Skin epidermis (tissue), 12 donors: ENCODE data around the gene AOAH.
"Not testable (repeated sequence)": the region's sequence is repeated elsewhere in the genome, so short reads cannot be mapped to it uniquely, and the experiment has no call there.

ENCODE experiments used
- H3K27ac ChIP-seq, 21 experiments: fragments of 200-600 bp; sonication (generic) in 11 of 21; one replicate each; pipeline ENCODE4 v1.5.0; 2020; ENCODE audit warnings: mild to moderate bottlenecking in 3 of 21, inconsistent platforms in 2 of 21, moderate library complexity in 2 of 21
- H3K4me3 ChIP-seq, 7 experiments: fragments of 200-600 bp; sonication (generic) in 2 of 7; one replicate each; pipeline ENCODE4 v1.5.0; 2020; ENCODE audit warnings: inconsistent platforms in 2 of 7, mild to moderate bottlenecking in 2 of 7, moderate library complexity in 1 of 7

Gene AOAH

DNA sequence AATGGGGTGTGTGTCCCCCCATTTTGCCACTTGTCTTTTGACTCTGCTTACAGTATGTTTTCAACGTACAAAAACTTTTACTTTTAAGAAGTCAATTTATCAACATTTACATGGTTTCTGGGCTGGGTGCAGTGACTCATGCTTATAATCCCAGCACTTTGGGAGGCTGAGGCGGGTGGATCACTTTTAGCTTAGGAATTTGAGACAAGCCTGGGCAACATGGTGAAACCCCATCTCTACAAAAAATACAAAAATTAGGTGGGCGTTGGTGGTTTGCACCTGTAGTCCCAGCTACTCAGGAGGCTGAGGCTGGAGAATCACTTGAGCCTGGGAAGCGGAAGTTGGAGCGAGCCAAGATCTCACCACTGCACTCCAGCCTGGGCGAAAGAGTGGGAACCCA lies 227.1 kb downstream of the AOAH start:
- H3K27ac ChIP-seq = peak overlapping the region in 1 of 21 experiments; percentile 60
- H3K4me3 ChIP-seq = not testable (repeated sequence)

DNA sequence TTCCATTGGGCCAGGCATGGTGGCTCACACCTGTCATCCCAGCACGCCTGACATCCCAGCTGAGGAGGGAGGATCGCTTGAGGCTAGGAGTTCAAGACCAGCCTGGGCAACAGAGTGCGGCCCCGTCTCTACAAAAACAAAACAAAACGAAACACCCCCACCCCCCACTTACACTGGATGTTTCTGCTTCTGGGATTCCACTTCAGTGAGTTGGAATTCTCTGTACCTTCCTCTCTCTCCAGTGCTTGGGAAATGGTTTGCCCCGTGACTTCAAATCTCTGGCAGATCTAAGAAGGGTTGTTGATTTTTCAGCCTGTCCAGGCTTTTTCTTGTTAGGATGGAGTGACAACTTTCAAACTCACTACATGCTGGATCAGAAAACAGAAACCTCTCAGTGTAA lies 227.7 kb downstream of the AOAH start:
- Histone ChIP-seq H3K4me3 (no peak overlapping the region), H3K27ac (peak overlapping the region in 1 of 21 experiments; percentile 60)

DNA sequence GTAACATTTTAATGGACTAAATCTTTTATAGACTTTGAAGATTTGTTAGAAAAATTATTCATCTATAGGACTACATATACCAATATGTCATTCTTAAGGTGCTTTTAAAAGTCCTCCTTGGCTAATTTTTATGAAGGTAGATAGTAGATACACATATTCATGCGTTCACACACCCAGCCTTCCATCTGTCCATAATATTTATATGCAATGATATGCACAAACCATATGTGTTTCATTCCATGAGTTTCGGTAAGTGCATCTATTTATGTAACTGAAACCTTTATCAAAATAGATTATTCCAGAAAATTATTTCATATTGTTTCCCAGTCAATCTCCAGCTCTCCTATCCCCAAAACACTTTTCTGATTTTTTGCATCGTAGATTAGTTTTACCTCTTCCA lies 233.0 kb downstream of the AOAH start:
- no peak overlapping the region for H3K4me3 ChIP-seq
- no peak overlapping the region for H3K27ac ChIP-seq

DNA sequence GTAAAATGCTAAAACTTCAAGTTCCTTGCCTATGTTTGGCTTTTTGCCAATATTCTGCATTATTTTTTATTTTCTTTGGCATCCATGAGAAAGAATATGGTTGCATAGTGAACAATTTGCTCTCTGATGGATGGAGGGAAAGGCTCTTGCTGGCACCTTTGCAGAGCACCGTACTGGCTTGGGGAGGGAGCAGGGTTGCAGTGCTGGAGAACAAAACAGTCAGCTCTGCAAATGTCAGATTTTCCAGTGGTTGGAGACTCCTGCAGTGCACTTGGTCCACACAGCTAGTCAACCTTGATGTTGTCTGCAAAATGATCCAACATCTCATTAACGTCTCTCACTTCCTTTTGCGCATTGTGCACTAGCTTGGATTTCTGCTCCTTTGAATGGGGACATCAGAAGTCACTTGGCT lies 233.9 kb downstream of the AOAH start:
- no peak overlapping the region for H3K4me3 ChIP-seq
- no peak overlapping the region for H3K27ac ChIP-seq

DNA sequence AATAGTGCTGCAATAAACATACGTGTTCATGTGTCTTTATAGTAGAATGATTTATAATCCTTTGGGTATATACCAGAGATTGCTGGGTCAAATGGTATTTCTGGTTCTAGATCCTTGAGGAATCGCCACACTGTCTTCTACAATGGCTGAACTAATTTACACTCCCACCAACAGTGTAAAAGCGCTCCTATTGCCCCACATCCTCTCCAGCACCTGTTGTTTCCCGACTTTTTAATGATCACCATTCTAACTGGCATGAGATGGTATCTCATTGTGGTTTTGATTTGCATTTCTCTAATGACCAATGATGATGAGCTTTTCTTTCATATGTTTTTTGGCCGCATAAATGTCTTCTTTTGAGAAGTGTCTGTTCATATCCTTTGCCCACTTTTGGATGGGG lies 235.6 kb downstream of the AOAH start:
- H3K4me3 ChIP-seq, H3K27ac ChIP-seq: not testable (repeated sequence)

DNA sequence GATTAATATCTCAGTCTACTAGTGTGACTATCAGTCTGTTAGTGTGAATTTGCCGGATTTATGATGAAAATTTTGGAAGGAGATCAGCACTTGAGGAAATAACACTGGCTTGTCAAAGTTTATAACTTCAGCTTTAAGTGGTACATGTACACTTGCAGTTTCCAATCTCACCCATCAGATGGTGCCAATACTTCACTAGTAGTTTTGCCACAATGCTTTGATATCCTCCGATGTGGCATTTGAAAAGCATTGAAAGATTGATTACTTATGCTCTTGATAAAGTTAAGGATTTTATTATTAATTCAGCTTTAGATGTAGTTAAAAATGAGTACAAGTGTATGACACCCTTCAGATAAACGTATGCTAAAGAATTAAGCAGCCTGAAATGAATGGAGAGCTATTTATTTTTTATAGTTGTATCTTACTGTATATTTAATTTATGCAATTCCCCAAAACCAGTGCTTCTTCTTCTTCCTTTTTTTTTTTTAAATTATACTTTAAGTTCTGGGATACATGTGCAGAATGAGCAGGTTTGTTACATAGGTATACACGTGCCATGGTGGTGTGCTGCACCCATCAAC lies 236.4 kb downstream of the AOAH start:
- Histone ChIP-seq H3K27ac (no peak overlapping the region), H3K4me3 (no peak overlapping the region)

DNA sequence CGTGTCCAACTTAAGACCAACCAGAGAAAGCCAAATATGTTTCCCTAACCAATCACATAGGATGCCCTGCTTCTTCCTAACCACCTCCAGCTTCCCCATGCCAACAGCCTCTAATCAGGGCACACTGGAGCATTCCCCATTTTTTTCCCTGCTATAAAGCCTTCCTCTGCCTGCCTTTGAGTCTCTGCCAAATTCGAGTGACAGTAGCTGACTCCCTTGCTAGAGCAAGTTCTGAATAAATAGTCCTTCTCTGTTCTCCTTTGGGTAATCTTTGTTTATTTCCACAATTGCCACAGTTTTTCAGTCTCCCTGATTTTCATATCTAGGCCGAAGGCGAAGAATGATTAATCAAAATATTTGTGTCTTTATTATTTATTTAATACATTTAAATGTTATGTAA lies 238.0 kb downstream of the AOAH start:
- Histone ChIP-seq H3K4me3 (no peak overlapping the region), H3K27ac (no peak overlapping the region)

DNA sequence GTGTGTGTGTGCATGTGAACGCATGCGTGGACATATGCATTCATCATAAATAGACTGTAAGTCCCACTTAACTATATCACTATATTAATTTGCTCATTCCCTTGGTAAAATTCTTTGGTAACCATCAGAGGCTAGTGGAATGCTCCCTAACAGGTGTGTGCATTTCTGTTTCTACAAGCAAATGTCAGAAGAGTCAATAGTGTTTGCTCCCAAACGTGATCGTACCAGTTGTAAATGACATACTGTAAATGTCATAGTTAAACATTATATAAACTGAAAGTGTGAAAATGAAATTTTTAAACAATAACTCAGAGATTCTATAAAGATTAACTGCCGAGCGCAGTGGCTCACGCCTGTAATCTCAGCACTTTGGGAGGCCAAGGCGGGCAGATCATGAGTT lies 240.0 kb downstream of the AOAH start:
- Histone ChIP-seq H3K27ac (no peak overlapping the region), H3K4me3 (no peak overlapping the region)

DNA sequence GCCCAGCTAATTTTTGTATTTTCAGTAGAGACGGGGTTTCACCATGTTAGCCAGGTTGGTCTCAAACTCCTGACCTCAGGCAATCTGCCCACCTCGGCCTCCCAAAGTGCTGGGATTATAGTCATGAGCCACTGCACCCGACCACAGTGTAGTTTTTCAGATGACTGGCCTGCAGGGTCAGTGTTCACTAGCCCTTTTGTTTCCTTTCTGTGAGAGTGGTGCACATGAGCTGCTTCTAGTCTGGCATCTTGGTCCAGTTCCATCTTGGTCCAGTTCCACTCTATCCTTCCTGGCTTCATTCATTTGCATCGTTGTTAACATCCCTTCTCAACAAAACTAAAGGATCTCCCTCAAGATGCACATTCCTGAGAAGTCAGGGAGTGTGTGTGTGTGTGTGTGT lies 240.4 kb downstream of the AOAH start:
- H3K4me3 ChIP-seq, H3K27ac ChIP-seq: not testable (repeated sequence)

DNA sequence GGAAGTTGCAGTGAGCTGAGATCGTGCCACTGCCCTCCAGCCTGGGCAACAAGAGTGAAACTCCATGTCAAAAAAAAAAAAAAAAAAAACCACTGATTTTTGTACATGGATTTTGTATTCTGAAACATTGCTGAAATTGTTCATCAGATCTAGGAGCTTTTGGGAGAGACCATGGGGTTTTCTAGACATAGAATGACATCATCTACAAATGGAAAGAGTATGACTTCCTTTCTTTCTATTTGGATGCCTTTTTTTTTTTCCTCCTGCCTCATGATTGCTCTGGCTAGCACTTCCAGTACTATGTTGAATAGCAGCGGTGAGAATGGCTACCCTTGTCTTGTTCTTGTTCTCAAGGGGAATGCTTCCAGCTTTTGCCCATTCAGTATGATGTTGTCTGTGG lies 245.5 kb downstream of the AOAH start:
- Histone ChIP-seq H3K4me3 (no peak overlapping the region), H3K27ac (no peak overlapping the region)

DNA sequence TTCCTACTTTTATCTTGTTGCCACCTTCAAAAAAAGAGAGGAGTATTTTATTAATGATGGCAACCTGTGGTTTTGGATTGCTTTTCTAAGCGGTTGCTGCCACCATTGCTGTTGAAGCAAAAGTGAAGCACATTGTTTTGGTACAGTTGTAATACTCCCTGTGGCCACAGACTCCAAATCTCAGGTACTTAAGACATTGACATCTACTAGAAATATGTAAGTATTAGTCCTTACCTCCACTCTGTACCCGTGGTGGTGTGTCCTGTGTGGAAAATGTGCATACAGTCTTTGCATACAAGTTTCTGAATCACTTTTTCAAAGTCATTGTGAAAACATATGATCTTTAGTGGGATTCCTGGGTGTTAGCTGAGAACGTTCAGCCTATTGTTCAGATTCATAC lies 248.9 kb downstream of the AOAH start:
- no peak overlapping the region for H3K4me3 ChIP-seq
- no peak overlapping the region for H3K27ac ChIP-seq

DNA sequence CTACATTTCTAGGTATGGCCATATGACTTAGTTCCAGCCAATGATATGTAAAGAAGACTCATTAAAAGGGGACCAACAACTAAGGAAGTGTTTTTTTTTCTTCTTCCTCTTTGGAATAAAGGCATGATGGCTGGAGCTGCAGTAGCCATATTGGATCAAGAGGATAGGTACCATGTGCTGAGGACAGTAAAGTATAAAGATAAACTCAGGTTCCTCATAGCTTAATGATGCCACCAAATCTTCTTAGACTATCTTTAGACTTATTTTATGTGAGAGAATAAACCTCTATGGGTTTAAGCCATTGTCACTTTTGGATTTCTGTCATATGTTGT lies 249.3 kb downstream of the AOAH start:
- no peak overlapping the region for H3K27ac ChIP-seq
- no peak overlapping the region for H3K4me3 ChIP-seq

DNA sequence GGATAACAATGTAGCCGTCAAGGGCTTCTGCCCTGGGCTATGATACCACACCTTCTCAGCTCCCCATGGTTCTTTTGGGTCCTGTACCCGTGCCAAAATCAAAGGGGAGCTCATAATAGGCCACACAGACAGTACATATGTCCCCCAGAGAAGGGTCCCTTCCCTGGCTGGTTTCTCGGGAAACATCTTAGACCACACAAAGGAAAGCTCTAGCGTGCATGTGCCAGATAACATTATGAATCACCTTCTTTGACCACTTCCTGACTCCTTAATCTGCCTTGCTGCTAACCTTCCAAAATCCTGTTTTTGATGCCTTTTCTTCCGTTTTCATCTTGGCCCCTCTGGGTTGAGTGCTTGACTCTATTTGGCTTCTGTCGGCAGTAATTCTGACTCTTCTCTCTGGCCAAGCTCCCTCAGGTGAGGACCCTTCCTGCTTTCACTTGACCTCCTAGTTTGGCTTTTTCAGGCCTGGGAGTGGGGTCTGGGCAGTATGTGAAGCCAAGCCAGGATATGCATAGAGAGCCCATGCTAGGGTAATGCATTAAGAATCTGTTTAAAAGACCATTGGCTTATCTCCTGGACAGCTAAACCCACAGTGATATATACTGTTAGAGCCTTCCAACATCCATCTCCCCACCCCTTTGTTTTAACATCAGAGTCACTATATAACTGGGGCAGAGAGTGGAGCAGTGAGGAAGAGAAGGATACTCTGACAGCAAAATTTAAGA lies 249.8 kb downstream of the AOAH start:
- H3K4me3 ChIP-seq = no peak overlapping the region

DNA sequence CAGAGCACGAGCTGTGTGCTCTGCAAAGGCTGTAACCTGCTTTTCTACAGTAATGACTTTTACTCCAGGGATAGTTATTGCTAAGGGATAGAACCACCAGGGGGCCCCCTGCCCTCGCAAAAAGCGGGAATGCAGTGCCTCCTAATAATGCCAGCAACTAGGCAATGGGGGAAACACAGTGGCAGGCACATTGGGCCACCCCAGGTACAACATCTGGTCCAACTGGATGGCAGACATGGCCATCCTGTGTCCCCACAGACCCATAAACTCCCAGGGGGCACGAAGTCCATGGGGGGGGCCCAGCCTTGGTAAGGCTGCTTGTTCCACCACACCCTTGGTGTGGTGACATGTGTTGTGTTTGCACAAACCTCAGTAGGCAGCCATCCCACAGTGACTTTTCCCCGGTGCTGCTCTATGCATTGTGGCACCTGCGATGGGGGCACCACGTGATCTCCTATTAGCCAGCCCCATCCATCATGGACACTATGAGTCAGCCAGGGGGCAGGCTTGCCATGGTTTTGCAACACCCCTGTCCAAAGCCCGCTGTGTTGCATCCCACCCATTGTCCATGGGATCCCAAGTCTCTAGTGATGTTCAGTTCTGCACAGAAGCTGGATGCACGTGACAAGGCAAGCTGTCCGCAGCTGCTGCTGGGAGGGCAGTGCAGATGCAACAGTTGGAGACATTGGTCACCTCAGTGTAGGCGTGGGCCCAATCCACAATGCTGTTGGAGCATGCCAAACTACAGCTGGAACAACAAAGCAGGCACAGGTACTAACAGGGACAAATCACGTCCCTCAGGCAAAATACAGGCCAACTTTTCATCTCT lies 250.6 kb downstream of the AOAH start:
- H3K4me3 ChIP-seq = no peak overlapping the region

More for the DNA sequence above, 249.8 kb downstream of the AOAH start:
- no peak overlapping the region for H3K27ac ChIP-seq

DNA sequence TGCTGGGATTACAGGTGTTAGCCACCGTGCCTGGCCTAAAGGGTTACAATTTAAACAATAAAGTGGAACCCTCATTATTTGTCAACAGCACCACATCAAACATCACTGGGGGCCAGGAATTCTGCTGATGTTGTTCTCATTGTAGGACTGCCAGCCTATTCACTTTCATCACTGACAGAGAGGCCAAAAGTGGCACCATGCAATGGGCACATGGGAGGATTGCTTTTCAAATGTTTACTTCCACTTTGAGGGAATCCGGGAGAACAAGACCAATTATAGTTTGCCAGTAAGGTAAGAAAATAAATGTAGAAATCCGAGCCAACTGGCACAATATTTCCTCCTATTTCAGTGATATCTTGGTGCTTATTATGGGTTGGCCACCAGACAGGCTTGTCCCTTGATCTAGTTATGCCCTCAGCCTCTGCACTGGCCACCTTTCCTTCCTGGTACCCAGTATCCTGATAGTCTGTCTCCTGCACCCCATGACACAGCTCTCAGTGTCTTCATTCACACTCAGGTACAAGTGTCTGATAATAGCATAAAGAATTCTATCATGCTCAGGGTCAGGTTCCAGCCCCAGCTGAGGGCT lies 252.1 kb downstream of the AOAH start:
- Histone ChIP-seq H3K27ac (no peak overlapping the region), H3K4me3 (no peak overlapping the region)

More for the DNA sequence above, 250.6 kb downstream of the AOAH start:
- no peak overlapping the region for H3K27ac ChIP-seq

DNA sequence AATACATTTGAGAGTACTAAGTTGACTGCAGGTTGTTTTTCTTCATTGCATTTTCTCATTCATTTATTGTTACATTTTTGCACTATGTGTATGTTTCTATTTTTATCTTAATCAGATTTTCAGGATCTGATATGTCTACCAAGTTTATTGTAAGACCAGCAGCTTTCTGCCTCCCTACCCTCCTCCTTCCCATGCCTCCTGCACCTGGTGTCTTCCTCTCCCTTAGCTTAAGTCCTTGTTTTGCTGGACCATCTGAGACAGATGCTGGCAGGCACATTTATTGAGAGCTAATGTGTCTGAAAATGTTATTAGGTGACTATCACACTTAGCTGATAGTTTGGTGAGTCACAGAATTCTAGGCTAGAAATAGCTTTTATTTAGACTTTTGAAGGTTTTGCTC lies 255.1 kb downstream of the AOAH start:
- H3K4me3 ChIP-seq = no peak overlapping the region
- H3K27ac ChIP-seq = no peak overlapping the region

DNA sequence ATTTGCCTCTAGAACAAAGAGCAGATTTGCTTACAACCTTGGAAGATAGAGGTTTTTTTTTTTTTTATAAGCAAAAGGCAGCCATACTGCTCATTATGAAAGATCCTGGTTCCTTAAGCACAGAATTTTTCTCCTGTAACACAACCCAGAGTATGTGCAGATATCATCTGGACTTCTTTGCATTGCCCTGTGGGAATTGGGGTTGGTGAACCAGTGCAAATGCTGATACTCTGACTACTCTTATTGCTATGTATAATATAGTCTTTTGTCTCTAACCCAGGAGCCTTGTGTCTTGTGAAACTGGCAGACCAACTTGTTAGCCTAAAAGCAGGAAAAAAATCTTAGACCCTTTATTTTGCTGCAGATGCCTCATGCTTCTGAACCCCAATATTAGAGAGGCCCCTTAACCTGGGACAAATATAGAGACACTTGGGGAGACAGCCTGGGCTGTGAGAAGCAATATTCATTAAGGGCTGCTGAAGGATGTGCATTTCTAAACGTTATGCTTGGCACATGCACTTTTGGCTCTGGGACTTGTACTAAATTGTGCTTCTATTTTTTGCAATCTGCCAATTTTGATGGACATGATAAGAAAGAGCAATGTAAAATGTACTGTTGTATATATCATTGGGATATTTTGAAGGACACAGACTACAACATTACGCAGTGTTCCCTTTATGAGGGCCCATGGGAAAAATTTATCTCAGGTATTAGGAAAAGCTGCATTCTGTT lies 255.8 kb downstream of the AOAH start:
- Histone ChIP-seq H3K4me3 (no peak overlapping the region), H3K27ac (no peak overlapping the region)

DNA sequence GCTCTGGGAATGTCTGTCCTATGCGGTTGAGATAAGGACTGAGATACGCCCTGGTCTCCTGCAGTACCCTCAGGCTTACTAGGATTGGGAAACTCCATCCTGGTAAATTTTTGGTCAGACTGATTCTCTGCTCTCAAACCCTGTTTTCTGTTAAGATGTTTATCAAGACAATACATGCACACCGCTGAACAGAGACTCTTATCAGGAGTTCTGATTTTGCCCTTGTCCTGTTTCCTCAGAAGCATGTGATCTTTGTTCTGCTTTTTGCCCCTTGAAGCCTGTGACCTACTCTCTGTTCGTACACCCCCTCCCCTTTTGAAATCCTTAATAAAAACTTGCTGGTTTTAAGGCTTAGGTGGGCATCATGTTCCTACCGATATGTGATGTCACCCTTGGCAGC lies 258.3 kb downstream of the AOAH start:
- not testable (repeated sequence) for H3K27ac ChIP-seq, H3K4me3 ChIP-seq

DNA sequence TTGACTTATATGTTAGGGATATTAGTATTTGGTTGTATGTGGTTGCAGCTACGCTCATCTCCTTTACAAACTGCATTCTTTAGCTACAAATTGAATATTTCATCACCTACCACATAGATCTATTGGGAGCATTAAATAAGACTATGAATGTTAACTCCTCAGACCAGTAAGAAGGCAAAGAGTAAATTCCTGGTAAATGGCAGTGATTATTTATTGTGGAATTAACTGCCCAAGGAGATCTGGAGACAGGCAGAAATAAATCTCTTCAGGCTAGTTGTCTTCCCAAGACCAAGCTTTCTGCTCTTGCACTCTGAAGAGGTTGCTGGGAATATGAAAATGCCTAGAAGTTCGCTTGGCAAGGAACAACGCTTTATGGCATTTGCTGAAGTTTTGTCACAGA lies 260.0 kb downstream of the AOAH start:
- Histone ChIP-seq H3K4me3 (no peak overlapping the region), H3K27ac (no peak overlapping the region)
